ENCODE measurements around the gene ACOT12. TPM values are rescaled to one million over a fixed set of nuclear protein-coding genes. Genes with fewer than 3 reads are reported as not detected.
"Not testable (repeated sequence)": the region's sequence is repeated elsewhere in the genome, so short reads cannot be mapped to it uniquely, and the experiment has no call there.

Gene ACOT12
- polyA plus RNA-seq, 3 donors = not detected

- H3K9ac ChIP-seq (ENCODE audit: insufficient read depth, low read length, poor library complexity, severe bottlenecking) = no peak overlapping the region
Measured at GRCh38 chr5:81408496-81408895, 14.6 kb upstream of the ACOT12 start.

GRCh38 chr5:81407811-81408210, 13.9 kb upstream of the ACOT12 start:
- H2AFZ ChIP-seq (ENCODE audit: insufficient read depth, low read depth, low read length, poor library complexity, severe bottlenecking); H3K4me3 Mint-ChIP-seq; H3K4me2 ChIP-seq (replicated peaks; ENCODE audit: extremely low read depth, low read length, poor library complexity, severe bottlenecking); intact Hi-C loops (cut with micrococcal nuclease); H3K9me3 Mint-ChIP-seq; H3K27ac Mint-ChIP-seq; H3K27ac ChIP-seq (ENCODE audit: low read depth in 1 of 2, low read length in 2 of 2); H3K9ac ChIP-seq (ENCODE audit: insufficient read depth, low read length, poor library complexity, severe bottlenecking); H3K4me1 Mint-ChIP-seq; H3K79me2 ChIP-seq (ENCODE audit: insufficient read depth, low read length); H3K4me1 ChIP-seq (ENCODE audit: control insufficient read depth in 1 of 2, insufficient read depth in 2 of 2, low read length in 2 of 2); H3K36me3 ChIP-seq (replicated peaks in 1 of 2; ENCODE audit: control insufficient read depth in 1 of 2, insufficient read depth in 2 of 2, low read length in 2 of 2); H3K27me3 Mint-ChIP-seq (ENCODE audit: low read depth in 3 of 3); DNase-seq; H3K4me3 ChIP-seq (replicated peaks in 1 of 3; ENCODE audit: low read depth in 2 of 3, low read length in 3 of 3); H4K20me1 ChIP-seq (ENCODE audit: insufficient read depth, low read length); H3K36me3 Mint-ChIP-seq; H3K9me3 ChIP-seq (replicated peaks in 1 of 2; ENCODE audit: control insufficient read depth in 1 of 2, insufficient read depth in 1 of 2, low read length in 2 of 2); H3K27me3 ChIP-seq (ENCODE audit: control insufficient read depth in 2 of 2, insufficient read depth in 2 of 2, low read length in 2 of 2): not testable (repeated sequence)
- WGBS (ENCODE audit: insufficient coverage) = no CpG with 5 or more reads among the region's 4 CpGs

More at GRCh38 chr5:81408496-81408895, 14.6 kb upstream of the ACOT12 start:
- Histone ChIP-seq H3K4me1 (ENCODE audit: control insufficient read depth in 1 of 2, insufficient read depth in 2 of 2, low read length in 2 of 2) (no peaks in the 10 kb centered on the region), H2AFZ (ENCODE audit: insufficient read depth, low read depth, low read length, poor library complexity, severe bottlenecking) (no peak overlapping the region), H3K36me3 (replicated peaks in 1 of 2; ENCODE audit: control insufficient read depth in 1 of 2, insufficient read depth in 2 of 2, low read length in 2 of 2) (no peaks in the 10 kb centered on the region), H3K27ac (ENCODE audit: low read depth in 1 of 2, low read length in 2 of 2) (no peak overlapping the region), H4K20me1 (ENCODE audit: insufficient read depth, low read length) (no peaks in the 10 kb centered on the region), H3K9me3 (replicated peaks in 1 of 2; ENCODE audit: control insufficient read depth in 1 of 2, insufficient read depth in 1 of 2, low read length in 2 of 2) (no peaks in the 10 kb centered on the region), H3K79me2 (ENCODE audit: insufficient read depth, low read length) (no peaks in the 10 kb centered on the region), H3K27me3 (ENCODE audit: control insufficient read depth in 2 of 2, insufficient read depth in 2 of 2, low read length in 2 of 2) (no peaks in the 10 kb centered on the region), H3K4me3 (replicated peaks in 1 of 3; ENCODE audit: low read depth in 2 of 3, low read length in 3 of 3) (no peak overlapping the region), H3K4me2 (replicated peaks; ENCODE audit: extremely low read depth, low read length, poor library complexity, severe bottlenecking) (no peak overlapping the region)
- H3K4me3 Mint-ChIP-seq = no peak overlapping the region
- TF ChIP-seq CTCF (IDR thresholded peaks at IDR 0.05) = no peak
- H3K36me3 Mint-ChIP-seq = no peaks in the 10 kb centered on the region
- DNase-seq = no peak
- no peaks in the 10 kb centered on the region for H3K4me1 Mint-ChIP-seq
- intact Hi-C loops (cut with micrococcal nuclease) = no loop called here
- H3K9me3 Mint-ChIP-seq = peaks cover 0 to 2% (median 0%) of the 10 kb centered on the region in 7 donors
- WGBS (ENCODE audit: insufficient coverage) = no CpG with 5 or more reads among the region's 1 CpG
- no peak overlapping the region for H3K27ac Mint-ChIP-seq
- H3K27me3 Mint-ChIP-seq (ENCODE audit: low read depth in 3 of 3) = no peaks in the 10 kb centered on the region
